ENCODE data around the gene DCAKD.
A peak's percentile ranks its signal among the peaks of the same experiment; 100 is the strongest.

Gene DCAKD

DNA sequence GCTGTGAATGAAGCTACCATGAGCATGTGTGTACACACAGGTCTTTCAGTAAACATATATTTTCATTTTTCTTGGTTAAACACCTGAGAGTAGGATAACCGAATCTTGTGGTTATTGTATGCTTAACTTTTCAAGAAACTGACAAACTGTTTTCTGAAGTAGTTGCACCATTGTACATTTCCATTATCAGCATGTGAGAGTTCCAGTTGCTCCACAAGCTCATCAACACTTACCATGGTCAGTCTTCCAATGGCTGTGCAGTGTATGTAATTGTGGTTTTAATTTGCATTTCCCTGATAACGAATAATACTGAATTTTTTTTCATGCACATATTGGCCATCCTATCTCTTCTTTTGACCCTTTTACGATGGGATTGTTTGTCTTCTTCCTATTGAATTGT is 52.0 kb downstream of the DCAKD start:
- DNase-seq: no peak

DNA sequence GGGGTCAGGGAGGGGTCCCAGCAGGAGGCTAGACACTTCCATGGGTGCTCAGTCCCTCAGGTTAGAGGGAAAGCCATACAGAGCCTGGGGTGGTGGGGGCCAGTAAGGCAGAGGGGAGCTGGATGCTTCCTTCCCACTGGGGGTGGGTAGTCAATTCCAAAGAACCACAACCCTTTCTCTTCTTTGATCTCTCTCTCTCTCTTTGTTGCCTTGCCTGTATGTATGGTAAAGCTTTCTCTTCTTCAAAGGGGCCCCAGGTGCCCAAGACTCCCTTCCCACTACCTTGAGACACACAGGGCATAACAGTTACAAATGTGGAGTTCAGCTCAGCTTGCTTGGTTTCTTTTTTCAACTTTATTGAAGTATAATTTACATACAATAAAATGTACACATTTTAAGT is 52.8 kb downstream of the DCAKD start:
- no peak for DNase-seq

DNA sequence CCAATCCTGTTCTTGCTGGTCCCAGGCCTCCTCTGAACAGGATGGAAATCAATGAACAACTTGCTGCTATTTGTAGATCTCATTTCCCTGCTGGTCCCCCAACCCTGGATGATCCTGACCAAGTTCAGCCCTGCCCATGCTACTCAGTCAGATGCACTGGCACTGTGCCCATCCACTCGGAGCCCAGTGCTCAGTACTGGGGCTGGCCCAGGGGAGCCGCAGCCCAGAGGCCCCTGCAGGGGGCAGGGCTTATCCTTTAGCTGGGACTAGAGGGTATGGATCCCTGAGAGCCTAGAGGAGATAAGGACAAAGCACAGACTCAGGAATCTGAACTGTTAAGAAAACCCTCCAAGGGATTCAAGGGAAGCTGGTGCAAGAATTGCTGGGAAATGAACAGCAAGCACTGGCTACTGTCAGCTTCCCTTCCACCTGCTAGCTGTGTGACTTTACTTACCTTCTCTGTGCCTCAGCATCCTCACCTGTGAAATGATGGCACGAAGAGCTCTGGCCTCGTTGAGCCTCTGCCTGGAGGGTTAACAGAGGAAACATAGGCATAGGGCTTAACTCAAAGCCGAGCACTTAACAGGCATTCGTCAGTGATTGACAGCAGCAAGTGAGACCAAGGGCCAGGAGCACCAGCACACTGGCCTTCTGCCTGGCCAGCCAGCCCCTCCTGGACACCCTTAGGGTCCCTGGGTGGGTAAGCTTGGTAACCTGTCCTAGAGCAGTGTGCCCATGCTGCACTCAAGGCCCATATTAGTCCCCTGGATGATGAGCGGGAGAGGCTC is 53.5 kb downstream of the DCAKD start:
- DNase-seq: peak; percentile 19

DNA sequence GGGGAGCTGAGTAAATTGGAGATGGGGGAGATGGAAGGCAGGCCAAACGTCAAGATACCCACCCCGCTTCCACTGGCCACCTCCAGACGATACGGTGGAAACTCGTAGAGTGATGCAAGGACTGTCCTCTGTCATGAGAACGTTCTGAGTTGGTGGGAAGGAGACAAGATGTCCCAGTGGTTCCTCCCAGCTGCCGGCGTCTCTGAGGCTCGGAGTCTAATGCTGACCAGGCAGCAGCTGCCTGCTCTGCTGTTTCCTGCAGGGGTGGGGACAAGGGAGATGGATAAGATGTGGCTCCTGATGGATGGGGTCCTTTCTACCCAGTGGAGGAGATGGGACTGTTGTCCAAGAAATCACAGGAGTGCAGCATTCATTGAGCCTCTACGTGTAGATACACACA is 55.1 kb downstream of the DCAKD start:
- DNase-seq: no peak

DNA sequence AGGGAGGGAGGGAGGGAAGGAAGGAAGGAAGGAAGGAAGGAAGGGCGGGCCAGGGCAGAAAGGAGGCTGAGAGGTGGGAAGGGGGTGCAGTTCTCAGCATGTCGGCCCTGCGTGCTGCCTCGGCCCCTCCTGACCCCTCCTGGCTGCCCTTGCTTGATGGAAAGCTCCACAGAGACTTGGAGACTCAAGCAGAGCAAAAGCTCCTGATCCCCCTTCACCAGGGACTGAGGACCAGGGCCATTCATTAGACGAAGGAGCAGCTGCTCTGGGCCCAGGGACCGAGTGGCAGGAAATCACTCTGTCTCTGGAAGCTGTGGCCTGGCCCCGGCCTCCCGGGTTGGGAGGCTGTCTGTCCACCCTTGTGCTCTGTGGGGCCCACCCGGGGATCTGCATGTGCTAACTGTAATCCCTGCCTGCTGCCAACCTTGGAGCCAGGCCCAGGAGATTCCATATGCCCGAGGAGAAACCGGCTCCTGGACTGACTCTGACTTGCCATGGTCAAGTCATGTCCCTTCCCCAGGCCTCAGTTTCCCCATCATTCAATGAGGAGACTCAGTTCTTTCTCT is 55.9 kb downstream of the DCAKD start:
- DNase-seq: no peak

DNA sequence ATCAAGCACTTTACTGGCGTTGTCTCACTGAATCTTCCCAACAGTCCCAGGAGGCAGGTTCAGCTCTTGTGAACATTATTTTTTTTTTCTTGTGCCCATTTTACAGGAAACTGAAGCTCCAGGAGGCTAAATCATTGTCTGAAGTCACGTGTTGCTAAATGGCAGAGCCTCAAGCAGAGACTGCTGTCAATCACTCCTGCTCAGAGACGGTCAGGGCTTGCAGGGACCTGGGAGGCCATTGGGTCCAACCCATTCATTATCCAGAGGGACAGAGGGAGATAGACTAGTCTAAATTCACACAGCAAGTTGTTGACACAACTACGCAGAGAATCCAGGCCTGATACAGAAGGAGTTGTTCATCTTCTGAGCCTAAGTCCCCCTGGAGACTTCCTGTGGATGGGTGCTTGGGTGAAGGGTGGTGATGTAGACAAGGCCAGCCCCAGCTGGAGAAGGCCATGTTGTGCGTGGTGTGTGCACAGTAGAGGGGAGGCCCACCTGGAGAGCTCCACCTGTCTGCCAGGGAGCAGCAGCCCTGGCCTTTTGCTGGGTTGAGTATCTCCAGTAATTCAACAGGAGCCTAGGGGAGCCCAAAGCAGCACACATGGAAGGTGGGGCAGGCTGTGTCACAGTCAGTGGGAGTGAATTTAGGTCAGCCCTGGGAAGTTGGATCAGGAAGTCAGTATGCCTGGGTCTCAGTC is 59.0 kb downstream of the DCAKD start:
- no peak for DNase-seq

DNA sequence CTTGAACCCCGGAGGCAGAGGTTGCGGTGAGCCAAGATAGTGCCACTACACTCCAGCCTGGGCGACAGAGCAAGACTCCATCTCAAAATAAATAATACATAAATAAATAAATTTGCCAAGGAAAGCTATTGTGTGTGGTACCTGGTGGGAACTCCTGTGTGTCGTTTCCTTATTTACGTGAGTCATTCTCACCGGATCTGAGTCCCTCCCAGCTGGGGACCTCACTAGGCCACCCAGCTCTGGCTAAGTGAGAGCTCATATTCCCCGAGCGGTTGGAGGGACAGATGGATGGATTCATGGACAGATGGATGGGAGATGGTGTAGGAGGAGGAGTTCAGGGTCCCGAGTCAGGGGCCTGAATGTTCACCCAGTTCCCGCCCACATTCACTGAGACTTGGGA is 60.4 kb downstream of the DCAKD start:
- DNase-seq: no peak

DNA sequence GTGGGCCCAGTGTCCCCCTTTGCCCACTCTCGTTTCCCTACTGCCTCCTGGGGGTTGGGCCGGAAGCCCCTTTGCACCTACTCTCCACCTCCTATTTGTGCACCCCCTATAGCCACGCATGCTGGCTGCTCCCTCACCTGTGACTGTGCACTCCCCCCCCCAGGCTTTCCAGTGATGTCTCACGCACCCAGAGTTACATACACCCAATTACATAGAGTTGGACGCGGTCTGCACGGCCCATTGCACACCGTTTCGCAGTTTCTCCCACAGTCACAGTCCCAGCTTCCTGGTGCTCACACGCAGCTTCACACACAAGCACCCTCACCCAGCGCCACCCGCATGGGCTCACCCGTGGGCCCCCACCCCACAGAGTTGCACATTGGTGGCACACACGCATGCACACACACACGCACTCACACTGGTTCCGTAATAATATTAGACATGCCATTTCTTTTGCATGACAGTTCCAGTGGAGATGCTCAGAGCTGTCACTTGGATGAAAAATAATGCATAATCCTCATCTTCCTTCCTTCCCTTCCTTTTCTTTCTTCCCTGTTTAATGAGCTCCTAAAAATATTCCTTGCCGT is 61.8 kb downstream of the DCAKD start:
- DNase-seq: no peak

DNA sequence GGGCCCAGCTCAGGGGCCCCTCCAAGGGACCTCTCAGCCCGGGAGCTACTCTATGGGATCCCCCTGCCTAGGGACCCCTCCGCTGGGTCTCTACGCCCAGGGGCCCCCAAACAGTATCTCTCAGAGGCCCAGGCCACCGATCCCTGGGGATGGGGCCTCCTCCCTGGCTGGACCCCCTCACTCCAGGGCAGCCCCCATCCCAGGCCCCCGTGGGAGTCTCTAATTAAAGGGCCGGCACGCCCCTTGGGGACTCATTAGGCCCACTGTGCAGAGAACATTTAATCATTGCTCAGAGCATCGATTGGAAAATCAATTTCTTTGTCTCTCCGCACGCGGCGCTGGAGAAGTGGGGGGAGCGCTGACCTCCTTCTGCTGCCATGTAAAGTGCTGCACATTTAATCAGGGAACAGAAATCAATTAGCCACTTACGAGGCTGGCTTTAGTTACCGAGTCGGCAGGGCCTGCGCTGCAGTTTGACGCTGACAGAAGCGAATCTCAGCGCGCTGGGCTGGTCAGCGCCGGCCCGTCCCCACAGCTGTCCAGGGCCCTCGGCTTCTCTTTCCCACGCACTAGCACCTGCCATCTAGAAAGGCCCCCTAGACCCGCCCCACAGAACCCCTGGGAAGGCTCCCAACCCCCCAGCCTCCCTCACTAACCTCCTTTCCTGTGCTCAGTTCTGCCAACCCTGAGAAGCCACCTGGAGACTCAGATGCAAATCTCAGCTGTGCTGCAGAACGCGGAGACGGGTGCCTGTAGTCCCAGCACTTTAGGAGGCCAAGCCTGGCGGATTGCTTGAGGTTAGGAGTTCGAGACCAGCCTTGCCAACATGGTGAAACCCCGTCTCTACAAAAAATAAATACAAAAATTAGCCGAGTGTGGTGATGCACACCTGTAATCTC is 63.1 kb downstream of the DCAKD start:
- DNase-seq: no peak

DNA sequence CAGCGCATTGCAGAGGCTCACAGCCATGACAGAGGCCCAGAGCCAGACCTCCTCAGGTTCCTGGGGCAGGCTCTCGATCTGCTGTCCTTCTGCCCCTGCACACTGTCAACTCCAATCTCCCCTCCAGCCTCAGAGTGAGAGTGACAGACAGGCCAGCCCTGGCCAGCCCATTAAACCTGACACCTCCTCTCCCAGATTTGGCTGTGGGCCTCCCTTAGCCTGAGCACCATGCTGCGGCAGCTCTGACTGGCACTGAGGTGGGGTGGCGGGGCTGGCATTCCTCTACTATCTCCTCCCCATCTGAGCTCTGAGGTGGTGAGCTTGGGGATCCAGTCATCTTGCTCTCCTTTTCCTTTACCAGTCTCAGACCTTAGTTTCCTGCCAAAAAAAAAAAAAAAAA is 67.9 kb downstream of the DCAKD start:
- DNase-seq: no peak

DNA sequence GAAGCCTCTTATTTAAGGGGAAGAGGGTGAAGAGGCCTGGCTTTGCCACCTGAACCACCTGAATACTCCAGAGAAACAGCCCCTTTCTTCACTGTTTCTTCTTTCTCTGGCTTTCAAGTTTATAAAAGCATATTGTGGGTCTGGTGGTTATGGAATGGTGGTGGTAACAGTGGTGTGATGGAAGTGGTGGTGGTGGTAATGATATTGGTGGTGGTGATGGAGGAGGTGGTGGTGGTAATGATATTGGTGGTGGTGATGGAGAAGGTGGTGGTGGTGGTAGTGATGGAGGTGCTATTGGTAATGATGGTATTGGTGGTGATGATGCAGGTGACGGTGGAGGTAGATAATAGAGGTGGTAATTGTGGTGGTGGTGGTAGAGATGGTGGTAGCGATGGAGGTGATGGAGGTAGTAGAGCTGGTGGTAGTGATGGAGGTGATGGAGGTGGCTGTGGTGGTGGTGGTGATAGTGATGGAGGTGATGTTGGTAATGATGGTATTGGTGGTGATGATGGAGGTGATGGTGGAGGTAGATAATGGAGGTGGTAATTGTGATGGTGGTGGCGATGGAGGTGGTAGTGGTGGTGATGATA is 69.2 kb downstream of the DCAKD start:
- no peak for DNase-seq

DNA sequence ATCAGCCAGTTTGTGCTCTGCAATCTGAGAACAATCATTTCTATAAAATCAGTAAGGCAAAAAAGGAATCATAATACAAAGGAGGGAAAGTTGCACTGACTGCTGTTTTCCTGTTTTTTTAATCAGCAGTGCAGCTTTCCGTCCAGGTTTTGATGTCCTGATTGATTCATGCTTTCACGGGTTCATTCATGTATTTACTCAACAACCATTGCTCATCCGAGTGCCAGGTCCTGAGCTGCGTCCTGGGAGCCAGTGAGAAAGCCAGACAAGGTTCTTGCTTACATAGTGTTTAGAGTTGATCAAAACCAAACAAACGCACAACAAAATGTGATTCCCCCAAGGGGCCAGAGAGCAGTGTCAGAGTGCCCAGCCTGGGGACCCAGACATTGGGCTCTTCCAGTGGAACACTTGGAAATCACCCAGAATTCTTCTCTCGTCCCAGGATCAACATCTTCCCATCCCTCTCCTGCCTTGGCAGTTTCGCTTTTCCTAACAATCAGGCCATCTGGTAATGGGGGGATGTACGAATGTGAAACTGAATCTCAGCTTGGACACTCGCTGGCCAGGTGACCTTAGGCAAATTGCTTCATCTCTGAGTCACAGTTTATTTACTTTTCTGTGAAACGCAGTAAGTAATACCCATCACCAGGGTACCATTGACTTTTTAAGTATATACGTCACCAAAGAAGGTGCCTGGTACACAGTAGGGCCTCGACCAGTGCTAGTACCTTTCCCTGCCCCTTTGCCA is 70.0 kb downstream of the DCAKD start:
- DNase-seq: no peak

DNA sequence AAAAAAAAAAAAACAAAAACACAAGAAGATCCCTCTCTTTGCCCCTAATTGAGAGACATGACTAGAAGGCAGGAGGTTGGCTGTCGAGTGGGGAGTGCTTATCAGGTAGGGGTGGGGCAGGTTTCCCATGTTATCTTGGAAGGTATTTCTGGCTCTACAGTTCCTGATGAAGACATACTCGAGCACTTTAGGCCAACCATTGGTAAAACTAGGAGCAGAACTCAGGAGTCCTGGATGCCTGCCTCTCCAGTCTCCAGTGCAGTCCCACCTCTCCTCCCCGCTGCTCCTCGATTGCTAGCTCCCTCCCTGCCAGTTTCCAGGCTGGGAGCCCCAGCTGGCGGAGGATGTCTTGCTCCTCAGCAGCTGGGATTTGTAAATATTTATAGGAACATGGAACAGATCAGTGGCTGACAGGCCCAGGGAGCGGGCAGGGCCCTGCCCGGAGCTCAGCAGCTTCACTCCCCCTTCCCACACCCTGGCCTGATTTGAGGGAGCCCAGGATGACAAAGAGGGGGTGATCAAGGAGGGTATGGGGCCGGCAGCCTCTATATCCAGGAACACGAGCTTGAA is 71.9 kb downstream of the DCAKD start:
- DNase-seq: no peak

DNA sequence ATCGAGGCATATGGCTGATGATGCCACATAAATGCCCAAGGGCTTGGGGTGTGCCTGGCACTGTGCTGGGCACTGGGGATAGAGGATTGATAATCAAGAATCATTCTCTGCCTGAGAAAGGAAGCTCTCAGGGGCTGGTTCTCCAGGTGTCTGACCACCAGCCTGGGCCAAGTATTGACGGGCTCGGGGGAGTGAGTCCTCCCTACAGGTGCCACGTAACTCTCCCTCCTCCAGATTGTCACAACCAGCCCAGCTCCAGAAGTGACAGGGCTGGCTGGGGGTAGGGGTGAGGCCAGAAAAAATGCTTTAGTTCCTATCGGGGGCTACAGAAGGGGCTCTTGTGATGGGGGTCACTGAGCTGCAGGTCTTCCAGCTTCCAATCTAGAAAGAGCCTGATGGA is 72.6 kb downstream of the DCAKD start:
- no peak for DNase-seq

DNA sequence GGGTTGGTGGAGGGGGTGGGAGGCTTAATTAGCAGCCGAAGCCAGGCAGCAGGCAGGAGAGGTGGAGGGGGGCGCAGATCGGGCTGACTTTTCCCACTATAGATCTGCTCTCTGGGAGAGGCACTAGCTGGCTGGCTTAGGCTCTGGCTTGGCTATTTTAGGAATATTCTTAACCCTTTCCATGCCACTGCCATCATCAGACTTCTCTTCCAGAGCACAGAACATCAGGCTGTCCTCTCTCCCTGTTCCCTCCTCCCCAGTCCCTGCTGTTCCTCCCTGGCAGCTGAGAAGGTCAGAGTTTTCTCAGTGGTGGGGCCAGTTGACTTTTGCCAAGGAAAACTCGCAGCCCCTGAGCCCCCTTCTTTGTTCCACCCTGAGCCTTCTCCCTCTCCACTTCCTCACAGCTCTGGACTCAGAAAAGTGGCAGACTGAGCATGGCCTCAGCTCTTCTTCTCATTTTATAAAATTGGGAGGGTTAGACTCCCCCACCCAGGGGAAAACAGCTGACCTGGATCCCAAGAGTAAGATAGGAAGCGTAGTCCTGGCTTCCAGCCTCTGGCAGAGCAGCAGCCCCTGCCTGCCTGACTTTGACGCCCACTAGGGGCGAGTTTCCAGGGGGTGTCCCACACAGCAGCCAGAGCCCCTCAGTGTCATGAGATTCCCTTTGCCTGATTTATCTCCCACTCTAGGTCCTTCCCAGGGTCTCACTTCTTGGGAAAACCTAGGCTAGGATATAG is 73.5 kb downstream of the DCAKD start:
- DNase-seq: no peak

DNA sequence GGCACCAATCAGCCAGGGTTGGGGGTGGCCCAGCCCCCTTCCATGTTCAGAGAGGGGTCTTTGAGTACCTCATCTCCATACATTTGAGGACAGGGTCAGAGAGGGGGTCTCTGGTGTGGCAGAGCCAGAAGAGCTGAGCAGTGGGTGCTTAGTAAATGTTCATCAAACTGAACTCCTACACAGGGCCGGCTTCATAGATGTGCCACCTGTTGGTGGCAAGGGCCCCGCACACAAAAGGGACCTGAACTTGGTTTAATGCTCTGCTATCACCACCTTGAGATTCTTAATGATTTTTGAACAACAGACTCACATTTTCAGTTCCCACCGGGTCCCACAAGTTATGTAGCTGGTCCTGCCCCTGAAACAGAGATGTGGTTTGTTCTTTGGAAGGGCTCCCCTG is 74.4 kb downstream of the DCAKD start:
- no peak for DNase-seq

DNA sequence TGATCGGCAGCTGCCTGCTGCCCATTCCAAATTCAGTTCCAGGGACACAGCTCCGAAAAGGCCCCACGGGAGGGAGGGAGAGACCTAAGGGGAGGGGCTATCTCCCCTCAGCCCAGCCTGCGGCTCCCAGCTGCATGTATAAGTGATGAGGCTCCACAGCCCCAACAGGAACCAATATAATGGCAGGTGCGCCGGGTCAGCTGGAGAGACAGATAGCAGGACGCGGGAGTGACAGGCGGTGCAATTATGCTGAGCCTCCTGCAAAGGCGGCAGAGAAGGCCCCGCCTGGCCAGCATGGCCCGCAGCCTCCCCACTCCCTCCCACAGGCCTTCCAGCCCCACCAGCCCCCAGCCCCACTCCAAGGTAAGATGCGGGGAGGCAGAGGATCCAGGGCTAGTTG is 75.2 kb downstream of the DCAKD start:
- no peak for DNase-seq

Measured in fibroblast of skin of back (primary cell).